Astrocyte (in vitro differentiated cells and primary cell): Measurements from ENCODE around the gene GALNT18. TPM values are rescaled to one million over a fixed set of nuclear protein-coding genes. Genes with fewer than 3 reads are reported as not detected.

Experiments used
- DNase-seq: peaks from one replicate; pipeline ENCODE4 v3.0.0-alpha.2; 2010; ENCODE audit warnings: low read depth
- FAIRE-seq: peaks from 2 replicates; lab custom pipeline; 2011; peaks lifted over from hg19 to GRCh38; lab: Jason Lieb, UNC
- H2AFZ ChIP-seq: 2 replicates; pipeline ENCODE4 v1.6.0; 2012; ENCODE audit warnings: low read depth, low read length, inconsistent platforms
- H3K27ac ChIP-seq: 2 replicates; pipeline ENCODE4 v1.5.1; 2011; ENCODE audit warnings: low read depth, low read length, inconsistent platforms
- H3K27me3 ChIP-seq: 2 replicates; pipeline ENCODE4 v1.6.0; 2011; ENCODE audit warnings: low read length, inconsistent platforms; ENCODE audit not compliant: insufficient read depth
- H3K36me3 ChIP-seq: 2 replicates; pipeline ENCODE4 v1.5.1; 2011; ENCODE audit warnings: low read length, inconsistent platforms; ENCODE audit not compliant: insufficient read depth
- H3K4me1 ChIP-seq: 2 replicates; pipeline ENCODE4 v1.5.1; 2011; ENCODE audit warnings: low read length, inconsistent platforms; ENCODE audit not compliant: insufficient read depth
- H3K4me2 ChIP-seq: 2 replicates; pipeline ENCODE4 v1.6.0; 2012; ENCODE audit warnings: low read length, inconsistent platforms
- H3K4me3 ChIP-seq: 2 replicates; pipeline ENCODE4 v1.5.1; 2011; ENCODE audit warnings: low read depth, mild to moderate bottlenecking, low read length, inconsistent platforms; ENCODE audit not compliant: insufficient read depth
- H3K79me2 ChIP-seq: 2 replicates; pipeline ENCODE4 v1.6.0; 2012; ENCODE audit warnings: mild to moderate bottlenecking, low read length, inconsistent platforms; ENCODE audit not compliant: insufficient read depth
- H3K9ac ChIP-seq: 2 replicates; pipeline ENCODE4 v1.6.0; 2012; ENCODE audit warnings: mild to moderate bottlenecking, low read length, inconsistent platforms
- H3K9me3 ChIP-seq: 2 replicates; pipeline ENCODE4 v1.5.1; 2012; ENCODE audit warnings: low read depth, mild to moderate bottlenecking, low read length, inconsistent platforms; ENCODE audit not compliant: insufficient read depth
- H4K20me1 ChIP-seq: 2 replicates; pipeline ENCODE4 v1.6.0; 2012; ENCODE audit warnings: low read length, inconsistent platforms; ENCODE audit not compliant: insufficient read depth
- H3K27ac Mint-ChIP-seq: one replicate; pipeline ENCODE4 v1.8.0; 2021; ENCODE audit warnings: mild to moderate bottlenecking, mixed read lengths; ENCODE audit not compliant: unreplicated experiment
- H3K27me3 Mint-ChIP-seq: one replicate; pipeline ENCODE4 v1.8.0; 2021; ENCODE audit warnings: low read depth, mixed read lengths; ENCODE audit not compliant: unreplicated experiment
- H3K36me3 Mint-ChIP-seq: one replicate; pipeline ENCODE4 v1.8.0; 2021; ENCODE audit warnings: low read depth, mixed read lengths; ENCODE audit not compliant: unreplicated experiment
- H3K4me1 Mint-ChIP-seq: one replicate; pipeline ENCODE4 v1.8.0; 2021; ENCODE audit warnings: low read depth, mixed read lengths; ENCODE audit not compliant: unreplicated experiment
- H3K4me3 Mint-ChIP-seq: one replicate; pipeline ENCODE4 v1.8.0; 2021; ENCODE audit warnings: mild to moderate bottlenecking, moderate library complexity, mixed read lengths; ENCODE audit not compliant: unreplicated experiment
- H3K9me3 Mint-ChIP-seq: one replicate; pipeline ENCODE4 v1.8.0; 2021; ENCODE audit warnings: mild to moderate bottlenecking, mixed read lengths; ENCODE audit not compliant: unreplicated experiment
- CTCF ChIP-seq: IDR thresholded peaks from 2 replicates; pipeline ENCODE4 v1.5.1; 2011; ENCODE audit warnings: low read depth, mild to moderate bottlenecking, inconsistent platforms, low read length, moderate library complexity; ENCODE audit not compliant: insufficient read depth
- EZH2 ChIP-seq: IDR thresholded peaks from 2 replicates; pipeline ENCODE4 v1.6.1; 2012; ENCODE audit warnings: mild to moderate bottlenecking, low read length, inconsistent platforms; ENCODE audit not compliant: insufficient read depth
- total RNA-seq: library from RNA; stranded (reverse); gene quantifications from 2 replicates; pipeline ENCODE4 v1.2.1, GENCODE V29; 2021

The GALNT18 gene
- total RNA-seq, 1 donor from 2014 or later = 6.5 TPM

- Mint-ChIP-seq H3K27me3 (peaks cover 5% of the 10 kb centered on the region), H3K4me3 (no peak overlapping the region), H3K4me1 (peaks cover 39% of the 10 kb centered on the region), H3K36me3 (peaks cover 2% of the 10 kb centered on the region), H3K9me3 (no peaks in the 10 kb centered on the region), H3K27ac (no peak overlapping the region)
- Histone ChIP-seq H2AFZ (no peak overlapping the region), H3K4me1 (peaks cover 14% of the 10 kb centered on the region), H3K27ac (no peak overlapping the region), H3K79me2 (no peaks in the 10 kb centered on the region), H4K20me1 (no peaks in the 10 kb centered on the region), H3K36me3 (no peaks in the 10 kb centered on the region), H3K9me3 (no peaks in the 10 kb centered on the region), H3K4me2 (no peak overlapping the region), H3K4me3 (no peak overlapping the region), H3K27me3 (peaks cover 15% of the 10 kb centered on the region), H3K9ac (no peak overlapping the region)
- DNase-seq = no peak
- TF ChIP-seq CTCF (no peak), EZH2 (no peak)
- no peak for FAIRE-seq
Measured at GRCh38 chr11:11580012-11580411, 41.8 kb downstream of the GALNT18 start.

GRCh38 chr11:11579012-11579988 is 42.5 kb downstream of the GALNT18 start:
- no peak overlapping the region for H2AFZ ChIP-seq
- Mint-ChIP-seq H3K9me3 (peaks cover 4% of the 10 kb centered on the region), H3K36me3 (peaks cover 2% of the 10 kb centered on the region), H3K27me3 (peaks cover 8% of the 10 kb centered on the region), H3K4me3 (no peak overlapping the region), H3K27ac (peak overlapping the region; percentile 12), H3K4me1 (peaks cover 36% of the 10 kb centered on the region)
- peaks cover 7% of the 10 kb centered on the region for H3K4me1 ChIP-seq
- H3K27me3 ChIP-seq = peaks cover 15% of the 10 kb centered on the region
- no peaks in the 10 kb centered on the region for H3K36me3 ChIP-seq
- no peak for DNase-seq
- H3K9me3 ChIP-seq = no peaks in the 10 kb centered on the region
- H4K20me1 ChIP-seq = no peaks in the 10 kb centered on the region
- H3K4me2 ChIP-seq = no peak overlapping the region
- no peaks in the 10 kb centered on the region for H3K79me2 ChIP-seq
- no peak for FAIRE-seq
- H3K4me3 ChIP-seq = no peak overlapping the region
- TF ChIP-seq CTCF (no peak), EZH2 (no peak)
- H3K9ac ChIP-seq = no peak overlapping the region
- no peak overlapping the region for H3K27ac ChIP-seq
